Thyroid gland (tissue), 4 donors: Measurements from ENCODE around the gene RAB30.

Source experiments
- POLR2A ChIP-seq, 2 donors: fragments of 450-650 bp; IDR thresholded peaks; one replicate each; pipeline ENCODE4 v1.6.1; 2017; ENCODE audit warnings: antibody characterized with exemption in 2 of 2, mild to moderate bottlenecking in 2 of 2, moderate library complexity in 1 of 2
- TF ChIP-seq, protein P1 (sequence below), 6 experiments: fragments of 200-600 bp in 3 of 6; fragments of 450-650 bp in 3 of 6; sonication (generic) in 3 of 6; IDR thresholded peaks; one replicate each; pipeline ENCODE4 v1.5.1; 2016 to 2019; ENCODE audit warnings: antibody characterized with exemption in 6 of 6, mild to moderate bottlenecking in 2 of 6, inconsistent platforms in 1 of 6, moderate library complexity in 1 of 6

DNA sequence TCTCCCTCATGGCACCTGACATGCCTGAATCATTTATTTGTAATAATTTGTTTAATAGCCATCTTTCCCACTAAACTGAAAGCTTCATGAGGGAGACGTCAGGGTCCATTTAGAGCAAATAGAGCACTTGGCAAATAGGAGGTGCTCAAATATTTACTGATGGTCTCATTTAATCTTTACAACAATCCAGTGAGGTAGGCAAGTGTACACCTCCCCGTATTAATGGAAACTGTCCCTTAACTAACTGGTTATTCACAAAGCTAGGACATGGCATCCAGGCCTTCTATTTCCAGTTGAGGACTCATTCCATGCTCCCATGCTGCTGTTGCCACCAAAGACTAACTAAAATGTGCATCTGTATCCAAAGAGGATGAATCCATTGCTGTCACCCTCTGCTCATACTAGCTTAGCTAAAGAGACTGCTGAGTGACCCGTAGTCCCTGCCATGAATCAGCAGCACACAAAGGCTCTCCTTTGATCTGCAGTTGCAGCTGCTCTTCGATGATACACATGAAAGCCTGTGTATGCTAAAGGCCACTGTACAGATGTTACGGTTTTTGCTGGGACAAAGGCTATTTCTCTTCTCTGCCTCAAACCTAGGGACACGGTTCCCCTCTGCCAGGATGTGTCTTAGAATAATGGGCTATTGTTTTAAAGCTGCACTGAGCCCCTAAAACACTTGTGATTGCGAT is 82.6 kb downstream of the RAB30 start:
- TF ChIP-seq, protein P1, sequence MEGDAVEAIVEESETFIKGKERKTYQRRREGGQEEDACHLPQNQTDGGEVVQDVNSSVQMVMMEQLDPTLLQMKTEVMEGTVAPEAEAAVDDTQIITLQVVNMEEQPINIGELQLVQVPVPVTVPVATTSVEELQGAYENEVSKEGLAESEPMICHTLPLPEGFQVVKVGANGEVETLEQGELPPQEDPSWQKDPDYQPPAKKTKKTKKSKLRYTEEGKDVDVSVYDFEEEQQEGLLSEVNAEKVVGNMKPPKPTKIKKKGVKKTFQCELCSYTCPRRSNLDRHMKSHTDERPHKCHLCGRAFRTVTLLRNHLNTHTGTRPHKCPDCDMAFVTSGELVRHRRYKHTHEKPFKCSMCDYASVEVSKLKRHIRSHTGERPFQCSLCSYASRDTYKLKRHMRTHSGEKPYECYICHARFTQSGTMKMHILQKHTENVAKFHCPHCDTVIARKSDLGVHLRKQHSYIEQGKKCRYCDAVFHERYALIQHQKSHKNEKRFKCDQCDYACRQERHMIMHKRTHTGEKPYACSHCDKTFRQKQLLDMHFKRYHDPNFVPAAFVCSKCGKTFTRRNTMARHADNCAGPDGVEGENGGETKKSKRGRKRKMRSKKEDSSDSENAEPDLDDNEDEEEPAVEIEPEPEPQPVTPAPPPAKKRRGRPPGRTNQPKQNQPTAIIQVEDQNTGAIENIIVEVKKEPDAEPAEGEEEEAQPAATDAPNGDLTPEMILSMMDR (IDR thresholded peaks at IDR 0.05): no peak
- TF ChIP-seq POLR2A (IDR thresholded peaks at IDR 0.05): no peak
